AG04449 (cell line): ENCODE measurements around the gene CASP4.
"Not testable (repeated sequence)": the region's sequence is repeated elsewhere in the genome, so short reads cannot be mapped to it uniquely, and the experiment has no call there.

Source experiments
- CTCF ChIA-PET: fragments of 350-600 bp; formaldehyde crosslinking; extraction: SDS; loops from one replicate; lab custom pipeline; 2021; ENCODE audit warnings: antibody characterized with exemption; lab: Yijun Ruan, JAX
- POLR2A ChIA-PET: fragments of 400-600, 350-600 bp; formaldehyde crosslinking; extraction: SDS; loops from one replicate; lab custom pipeline; 2020; ENCODE audit warnings: antibody characterized with exemption, inconsistent platforms; lab: Yijun Ruan, JAX
- DNase-seq: peaks from one replicate; pipeline ENCODE4 v3.0.0-alpha.2; 2010; ENCODE audit warnings: low read depth, low spot score
- H3K4me3 ChIP-seq: 2 replicates; pipeline ENCODE4 v1.5.1; 2011; ENCODE audit warnings: low read depth, mild to moderate bottlenecking, control low read depth, low read length
- TF ChIP-seq, protein P1 (sequence below): IDR thresholded peaks from one replicate; pipeline ENCODE4 v1.5.1; 2011; ENCODE audit warnings: mild to moderate bottlenecking, moderate library complexity, low read length, control low read depth, inconsistent platforms; ENCODE audit not compliant: insufficient read depth; ENCODE audit errors: missing control alignments

CASP4 gene

DNA sequence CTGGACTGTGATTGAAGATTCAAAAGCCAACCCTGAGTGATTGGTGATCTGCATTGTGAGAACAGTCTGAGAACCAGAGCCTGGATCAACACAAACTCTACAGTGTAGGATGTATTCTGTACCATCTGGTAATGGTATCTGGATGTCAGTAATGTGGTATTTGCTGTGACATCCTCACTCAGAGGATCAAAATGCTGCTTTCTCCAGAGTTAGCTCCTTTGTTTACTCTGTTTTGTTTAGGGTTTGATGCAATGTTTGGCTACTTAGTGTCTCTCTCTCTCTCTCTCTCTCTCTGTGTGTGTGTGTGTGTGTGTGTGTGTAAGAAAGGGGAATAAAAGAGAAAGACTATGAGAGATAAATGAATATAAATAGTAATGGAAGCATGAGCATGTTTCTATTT is 24.3 kb downstream of the CASP4 start:
- no peak overlapping the region for H3K4me3 ChIP-seq
- no peak for DNase-seq
- CTCF ChIA-PET: interaction anchor here (0.9 kb wide), 1 partner anchor 14 kb away, joined by 3 read pairs; no protein-coding TSS in a partner anchor
- POLR2A ChIA-PET: no interaction called here
- TF ChIP-seq, protein P1, sequence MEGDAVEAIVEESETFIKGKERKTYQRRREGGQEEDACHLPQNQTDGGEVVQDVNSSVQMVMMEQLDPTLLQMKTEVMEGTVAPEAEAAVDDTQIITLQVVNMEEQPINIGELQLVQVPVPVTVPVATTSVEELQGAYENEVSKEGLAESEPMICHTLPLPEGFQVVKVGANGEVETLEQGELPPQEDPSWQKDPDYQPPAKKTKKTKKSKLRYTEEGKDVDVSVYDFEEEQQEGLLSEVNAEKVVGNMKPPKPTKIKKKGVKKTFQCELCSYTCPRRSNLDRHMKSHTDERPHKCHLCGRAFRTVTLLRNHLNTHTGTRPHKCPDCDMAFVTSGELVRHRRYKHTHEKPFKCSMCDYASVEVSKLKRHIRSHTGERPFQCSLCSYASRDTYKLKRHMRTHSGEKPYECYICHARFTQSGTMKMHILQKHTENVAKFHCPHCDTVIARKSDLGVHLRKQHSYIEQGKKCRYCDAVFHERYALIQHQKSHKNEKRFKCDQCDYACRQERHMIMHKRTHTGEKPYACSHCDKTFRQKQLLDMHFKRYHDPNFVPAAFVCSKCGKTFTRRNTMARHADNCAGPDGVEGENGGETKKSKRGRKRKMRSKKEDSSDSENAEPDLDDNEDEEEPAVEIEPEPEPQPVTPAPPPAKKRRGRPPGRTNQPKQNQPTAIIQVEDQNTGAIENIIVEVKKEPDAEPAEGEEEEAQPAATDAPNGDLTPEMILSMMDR: no peak

DNA sequence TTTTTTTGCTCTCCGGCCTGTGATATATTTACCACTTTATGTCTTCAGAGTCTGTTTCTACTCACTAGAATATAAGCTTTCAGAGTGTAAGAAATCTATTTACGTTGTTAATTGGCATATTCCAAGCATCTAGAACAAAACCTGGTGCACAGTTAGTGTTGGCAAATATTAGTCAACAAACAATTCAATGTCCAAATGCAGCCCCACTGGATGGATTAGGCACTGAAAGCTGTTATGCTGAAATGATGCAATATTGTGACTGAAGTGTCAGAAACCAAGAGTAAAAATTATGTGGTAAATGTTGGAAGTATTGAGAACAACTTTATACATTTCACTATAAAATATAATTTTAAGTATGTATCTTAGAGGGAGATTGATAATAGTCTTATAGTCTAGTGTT is 24.8 kb downstream of the CASP4 start:
- TF ChIP-seq, protein P1: no peak
- POLR2A ChIA-PET: no interaction called here
- DNase-seq: no peak
- no peak overlapping the region for H3K4me3 ChIP-seq
- CTCF ChIA-PET: interaction anchor here (0.9 kb wide), 1 partner anchor 14 kb away, joined by 3 read pairs; no protein-coding TSS in a partner anchor

DNA sequence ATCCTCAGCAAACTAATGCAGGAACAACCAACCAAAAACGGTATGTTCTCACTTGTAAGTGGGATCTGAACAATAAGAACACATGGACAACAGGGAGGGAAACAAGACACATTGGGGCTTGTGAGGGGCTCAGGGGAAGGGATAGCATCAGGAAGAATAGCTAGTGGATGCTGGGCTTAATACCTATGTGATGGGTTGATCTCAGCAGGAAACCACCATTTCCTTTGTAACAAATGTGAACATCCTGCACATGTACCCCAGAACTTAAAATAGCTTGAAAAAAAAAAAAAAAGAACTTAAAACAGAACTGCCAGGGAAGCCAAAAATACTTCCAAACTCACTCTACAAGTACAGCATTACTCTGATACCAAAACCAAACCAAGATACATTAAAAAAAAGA is 33.8 kb downstream of the CASP4 start:
- CTCF ChIA-PET: no interaction called here
- no peak for DNase-seq
- TF ChIP-seq, protein P1: no peak
- POLR2A ChIA-PET: no interaction called here
- H3K4me3 ChIP-seq: no peak overlapping the region

DNA sequence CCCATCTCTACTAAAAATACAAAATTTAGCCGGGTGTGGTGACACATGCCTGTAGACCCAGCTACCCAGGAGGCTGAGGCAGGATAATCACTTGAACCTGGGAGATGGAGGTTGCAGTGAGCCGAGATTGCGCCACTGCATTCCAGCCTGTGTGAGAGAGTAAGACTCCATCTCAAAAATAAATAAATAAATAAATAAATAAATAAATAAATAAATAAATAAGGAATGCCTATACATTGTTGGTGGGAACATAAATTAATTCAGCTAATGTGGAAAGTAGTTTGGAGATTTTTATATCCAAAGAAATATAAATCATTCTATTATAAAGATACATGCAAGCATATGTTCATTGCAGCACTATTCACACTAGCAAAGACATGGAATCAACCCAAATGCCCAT is 34.3 kb downstream of the CASP4 start:
- CTCF ChIA-PET, DNase-seq, POLR2A ChIA-PET, H3K4me3 ChIP-seq: not testable (repeated sequence)

DNA sequence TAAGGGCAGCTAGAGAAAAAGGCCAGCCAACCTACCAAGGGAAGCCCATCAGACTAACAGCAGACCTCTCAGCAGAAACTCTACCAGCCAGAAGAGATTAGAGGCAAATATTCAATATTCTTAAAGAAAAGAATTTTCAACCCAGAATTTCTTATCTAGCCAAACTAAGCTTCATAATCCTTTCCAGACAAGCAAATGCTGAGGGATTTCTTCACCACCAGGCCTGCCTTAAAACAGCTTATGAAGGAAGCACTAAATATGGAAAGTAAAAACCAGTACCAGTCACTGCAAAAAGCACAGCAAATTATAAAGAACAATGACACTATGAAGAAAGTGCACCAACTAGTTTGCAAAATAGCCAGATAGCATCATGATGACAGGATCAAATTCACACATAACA is 39.6 kb downstream of the CASP4 start:
- no peak for DNase-seq
- H3K4me3 ChIP-seq: no peak overlapping the region
- ChIA-PET CTCF (interaction anchor here (1.6 kb wide), 1 partner anchor 11 kb away, joined by 3 read pairs; no protein-coding TSS in a partner anchor), POLR2A (no interaction called here)
- TF ChIP-seq, protein P1: no peak

DNA sequence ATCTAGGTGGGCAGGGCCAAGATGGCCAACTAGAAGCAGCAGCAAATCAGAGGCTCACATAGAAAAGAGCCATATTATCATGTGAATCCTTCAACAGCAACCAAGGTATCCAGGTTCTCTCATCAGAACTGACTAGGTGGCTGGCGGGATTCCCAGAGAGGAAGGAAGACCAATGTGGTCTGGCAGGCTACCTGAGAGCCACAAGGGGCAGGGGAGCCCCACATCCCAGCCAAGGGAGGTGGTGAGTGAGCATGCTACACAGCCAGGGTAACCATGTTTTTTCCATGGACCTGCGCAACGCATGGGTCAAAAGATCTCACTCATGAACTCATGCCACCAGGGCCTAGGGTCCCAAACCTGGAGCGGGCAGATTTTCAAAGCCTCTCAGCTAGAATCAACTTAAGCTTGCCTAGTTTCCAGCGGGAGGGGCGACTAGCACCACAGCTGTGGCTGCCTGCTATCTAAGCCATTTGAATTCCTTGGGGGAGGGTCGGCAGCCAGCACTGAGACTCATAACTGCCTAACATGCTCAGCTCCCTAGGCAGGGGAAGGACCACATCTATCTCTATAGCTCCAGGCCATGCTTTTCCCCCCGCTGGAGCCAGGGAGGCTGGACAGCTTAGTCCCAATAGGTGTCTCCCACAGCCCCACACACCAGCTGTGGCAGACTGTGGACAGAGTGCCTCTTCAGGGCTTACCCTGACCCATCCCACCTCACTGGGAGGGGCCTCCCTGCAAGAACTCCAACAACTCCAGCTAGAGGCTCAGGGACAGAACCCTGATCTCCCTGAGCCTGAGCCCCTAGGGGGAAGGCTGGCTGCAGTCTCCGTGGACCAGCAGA is 41.4 kb downstream of the CASP4 start:
- ChIA-PET CTCF (interaction anchor here (1.3 kb wide), 1 partner anchor 20 kb away, joined by 3 read pairs; no protein-coding TSS in a partner anchor), POLR2A (no interaction called here)
- no peak for DNase-seq
- no peak overlapping the region for H3K4me3 ChIP-seq
- TF ChIP-seq, protein P1: no peak
